Type B pancreatic cell (in vitro differentiated cells): ENCODE data around the gene CERS4. TPM values are rescaled to one million over a fixed set of nuclear protein-coding genes. Genes with fewer than 3 reads are reported as not detected.
A peak's percentile ranks its signal among the peaks of the same experiment; 100 is the strongest.
"Not testable (repeated sequence)": the region's sequence is repeated elsewhere in the genome, so short reads cannot be mapped to it uniquely, and the experiment has no call there.

ENCODE experiments used
- DNase-seq: peaks from one replicate; pipeline ENCODE4 v3.0.0; 2021; ENCODE audit warnings: mixed read lengths; ENCODE audit not compliant: unreplicated experiment; ENCODE audit errors: extremely low spot score
- H3K27ac Mint-ChIP-seq: 2 replicates; pipeline ENCODE4 v1.8.0; 2021; ENCODE audit warnings: mild to moderate bottlenecking, mixed read lengths
- H3K27me3 Mint-ChIP-seq: 2 replicates; pipeline ENCODE4 v1.8.0; 2021; ENCODE audit warnings: mixed read lengths
- H3K36me3 Mint-ChIP-seq: 2 replicates; pipeline ENCODE4 v1.8.0; 2021; ENCODE audit warnings: mixed read lengths
- H3K4me1 Mint-ChIP-seq: one replicate; pipeline ENCODE4 v1.8.0; 2021; ENCODE audit warnings: mixed read lengths; ENCODE audit not compliant: unreplicated experiment
- H3K4me3 Mint-ChIP-seq: 2 replicates; pipeline ENCODE4 v1.8.0; 2021; ENCODE audit warnings: mild to moderate bottlenecking, mixed read lengths
- H3K9me3 Mint-ChIP-seq: 2 replicates; pipeline ENCODE4 v1.8.0; 2021; ENCODE audit warnings: mixed read lengths
- total RNA-seq: library from RNA; stranded (reverse); gene quantifications from 2 replicates; pipeline ENCODE4 v1.2.1, GENCODE V29; 2021; ENCODE audit warnings: low replicate concordance
- TF ChIP-seq, protein P1 (sequence below): fragments of 200-600 bp; sonication (generic); conservative IDR thresholded peaks from 2 replicates; pipeline ENCODE4 v1.5.0; 2021; ENCODE audit warnings: antibody characterized with exemption, mild to moderate bottlenecking

CERS4 gene
- total RNA-seq, 1 donor from 2014 or later: 52.8 TPM

DNA sequence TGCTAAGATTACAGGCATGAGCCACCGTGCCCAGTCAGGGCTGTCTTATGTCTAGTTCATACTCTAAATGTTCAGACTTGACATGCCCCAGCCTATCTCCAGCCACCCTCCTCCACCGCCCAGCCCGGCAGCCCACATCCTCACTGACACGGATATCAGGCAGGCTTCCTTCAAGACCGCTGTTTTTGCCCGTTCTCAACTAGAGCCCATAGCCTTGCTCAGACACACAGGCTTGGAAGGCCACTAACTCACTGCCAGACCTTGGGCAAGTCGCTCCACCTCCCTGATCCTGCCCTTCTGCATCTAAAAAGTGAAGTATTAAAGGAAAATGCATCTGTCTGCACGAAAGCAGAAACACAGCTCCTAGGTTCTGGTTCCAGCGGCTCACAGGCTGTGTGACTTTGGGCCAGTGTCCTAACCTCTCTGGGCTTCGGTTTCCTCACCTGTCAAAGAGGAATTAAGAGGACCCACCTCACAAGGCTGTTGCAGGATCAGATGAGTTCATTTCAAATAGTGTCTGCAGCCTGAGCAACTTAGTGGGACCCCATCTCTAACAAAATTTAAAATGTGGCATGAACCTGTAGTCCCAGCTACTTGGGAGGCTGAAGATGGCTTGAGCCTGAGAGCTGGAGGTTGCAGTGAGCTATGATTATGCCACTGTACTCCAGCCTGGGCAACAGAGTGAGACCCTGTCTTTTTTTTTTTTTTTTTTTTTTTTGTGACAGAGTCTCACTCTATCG lies 14.5 kb upstream of the CERS4 start:
- no peak overlapping the region for H3K27ac Mint-ChIP-seq
- H3K9me3 Mint-ChIP-seq: no peaks in the 10 kb centered on the region
- TF ChIP-seq, protein P1, sequence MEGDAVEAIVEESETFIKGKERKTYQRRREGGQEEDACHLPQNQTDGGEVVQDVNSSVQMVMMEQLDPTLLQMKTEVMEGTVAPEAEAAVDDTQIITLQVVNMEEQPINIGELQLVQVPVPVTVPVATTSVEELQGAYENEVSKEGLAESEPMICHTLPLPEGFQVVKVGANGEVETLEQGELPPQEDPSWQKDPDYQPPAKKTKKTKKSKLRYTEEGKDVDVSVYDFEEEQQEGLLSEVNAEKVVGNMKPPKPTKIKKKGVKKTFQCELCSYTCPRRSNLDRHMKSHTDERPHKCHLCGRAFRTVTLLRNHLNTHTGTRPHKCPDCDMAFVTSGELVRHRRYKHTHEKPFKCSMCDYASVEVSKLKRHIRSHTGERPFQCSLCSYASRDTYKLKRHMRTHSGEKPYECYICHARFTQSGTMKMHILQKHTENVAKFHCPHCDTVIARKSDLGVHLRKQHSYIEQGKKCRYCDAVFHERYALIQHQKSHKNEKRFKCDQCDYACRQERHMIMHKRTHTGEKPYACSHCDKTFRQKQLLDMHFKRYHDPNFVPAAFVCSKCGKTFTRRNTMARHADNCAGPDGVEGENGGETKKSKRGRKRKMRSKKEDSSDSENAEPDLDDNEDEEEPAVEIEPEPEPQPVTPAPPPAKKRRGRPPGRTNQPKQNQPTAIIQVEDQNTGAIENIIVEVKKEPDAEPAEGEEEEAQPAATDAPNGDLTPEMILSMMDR: no peak
- H3K36me3 Mint-ChIP-seq: no peaks in the 10 kb centered on the region
- no peak for DNase-seq
- H3K4me1 Mint-ChIP-seq: peaks cover 11% of the 10 kb centered on the region
- no peak overlapping the region for H3K4me3 Mint-ChIP-seq
- no peaks in the 10 kb centered on the region for H3K27me3 Mint-ChIP-seq

DNA sequence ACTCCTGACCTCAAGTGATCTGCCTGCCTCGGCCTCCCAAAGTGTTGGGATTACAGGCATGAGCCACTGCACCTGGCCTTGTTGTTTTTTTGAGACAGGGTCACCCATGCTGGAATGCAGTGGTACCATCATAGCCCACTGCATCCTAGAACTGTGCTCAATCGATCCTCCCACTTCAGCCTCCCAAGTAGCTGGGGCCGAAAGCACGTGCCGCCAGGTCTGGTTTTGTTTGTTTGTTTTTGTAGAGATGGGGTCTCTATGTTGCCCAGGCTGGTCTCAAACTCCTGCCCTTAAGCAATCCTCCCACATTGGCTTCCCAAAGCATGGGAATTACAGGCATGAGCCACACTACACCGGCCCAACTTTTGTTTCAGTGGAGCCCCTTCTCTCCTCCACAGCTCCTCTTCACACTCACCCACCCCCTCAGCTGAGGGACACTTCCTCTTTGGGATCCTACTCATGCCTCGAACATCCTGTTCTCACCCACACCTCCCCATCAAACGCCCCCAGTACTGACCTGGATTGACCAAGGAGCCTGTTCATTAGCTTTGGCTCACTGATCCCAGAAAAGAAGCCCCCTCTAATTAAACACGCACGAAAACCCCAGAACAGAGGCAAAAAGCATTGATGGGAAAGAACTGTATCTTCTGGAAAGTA lies 12.8 kb upstream of the CERS4 start:
- H3K4me1 Mint-ChIP-seq: peaks cover 11% of the 10 kb centered on the region
- no peaks in the 10 kb centered on the region for H3K36me3 Mint-ChIP-seq
- no peak overlapping the region for H3K27ac Mint-ChIP-seq
- H3K9me3 Mint-ChIP-seq: no peaks in the 10 kb centered on the region
- TF ChIP-seq, protein P1: no peak
- H3K4me3 Mint-ChIP-seq: no peak overlapping the region
- no peak for DNase-seq
- H3K27me3 Mint-ChIP-seq: no peaks in the 10 kb centered on the region

DNA sequence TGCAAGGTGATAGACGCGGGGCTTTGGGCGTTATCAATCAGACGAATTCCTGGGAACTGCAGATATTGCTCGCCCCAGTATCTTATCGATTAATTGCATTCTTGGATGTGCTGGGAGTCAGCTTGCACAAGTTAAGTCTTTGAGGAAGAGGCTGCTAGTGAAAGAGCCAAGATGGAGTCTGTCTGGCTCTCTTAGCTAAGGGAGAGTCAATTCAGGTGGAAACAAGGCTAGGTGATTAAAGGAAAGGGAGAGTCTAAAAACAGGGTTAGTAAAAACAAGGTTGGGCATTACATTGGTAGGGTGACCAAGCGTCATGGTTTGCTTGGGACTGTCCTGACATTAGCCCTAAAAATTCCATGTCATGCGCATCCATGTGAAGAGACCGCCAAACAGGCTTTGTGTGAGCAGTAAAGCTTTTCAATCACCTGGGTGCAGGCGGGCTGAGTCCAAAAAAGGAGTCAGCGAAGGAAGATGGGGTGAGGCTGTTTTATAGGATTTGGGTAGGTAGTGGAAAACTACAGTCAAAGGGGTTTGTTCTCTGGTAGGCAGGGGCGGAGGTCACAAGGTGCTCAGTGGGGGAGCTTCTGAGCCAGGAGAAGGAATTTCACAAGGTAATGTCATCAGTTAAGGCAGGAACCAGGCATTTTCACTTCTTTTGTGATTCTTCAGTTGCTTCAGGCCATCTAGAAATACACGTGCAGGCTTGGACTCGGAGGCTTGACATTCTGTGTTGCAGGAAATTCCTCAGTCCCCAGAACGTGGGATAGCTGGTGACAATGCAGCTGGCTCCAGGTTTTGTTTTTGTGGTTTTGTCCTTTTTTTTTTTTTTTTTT lies 5.7 kb upstream of the CERS4 start:
- not testable (repeated sequence) for H3K4me1 Mint-ChIP-seq, H3K9me3 Mint-ChIP-seq, DNase-seq, H3K36me3 Mint-ChIP-seq, H3K27me3 Mint-ChIP-seq
- Mint-ChIP-seq H3K27ac (peak overlapping the region; percentile 73), H3K4me3 (peak overlapping the region; percentile 52)

DNA sequence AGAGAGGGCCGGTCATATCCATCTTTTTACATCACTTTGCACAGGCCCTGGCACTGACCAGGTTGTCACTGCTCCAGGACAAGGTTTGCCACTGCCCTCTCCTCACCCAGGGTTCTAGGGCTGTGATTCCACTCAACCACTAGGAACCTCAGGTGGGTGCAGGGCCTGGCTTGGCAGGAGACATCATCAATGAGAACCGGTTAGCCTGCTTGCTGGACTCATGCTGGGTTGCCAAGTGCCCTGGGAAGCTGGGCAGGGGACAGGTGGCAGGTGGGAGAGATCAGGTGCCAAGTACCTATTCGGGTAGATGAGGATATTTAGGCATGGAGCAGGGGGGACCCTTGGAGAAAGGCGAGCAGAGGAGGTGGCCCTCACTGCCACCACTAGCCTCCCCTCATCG lies 4.2 kb upstream of the CERS4 start:
- H3K4me1 Mint-ChIP-seq: peaks cover 11% of the 10 kb centered on the region
- no peak for DNase-seq
- H3K27ac Mint-ChIP-seq: peak overlapping the region; percentile 39
- no peak overlapping the region for H3K4me3 Mint-ChIP-seq
- H3K36me3 Mint-ChIP-seq: peaks cover under 1% of the 10 kb centered on the region
- TF ChIP-seq, protein P1: no peak
- no peaks in the 10 kb centered on the region for H3K9me3 Mint-ChIP-seq
- peaks cover 4% of the 10 kb centered on the region for H3K27me3 Mint-ChIP-seq

DNA sequence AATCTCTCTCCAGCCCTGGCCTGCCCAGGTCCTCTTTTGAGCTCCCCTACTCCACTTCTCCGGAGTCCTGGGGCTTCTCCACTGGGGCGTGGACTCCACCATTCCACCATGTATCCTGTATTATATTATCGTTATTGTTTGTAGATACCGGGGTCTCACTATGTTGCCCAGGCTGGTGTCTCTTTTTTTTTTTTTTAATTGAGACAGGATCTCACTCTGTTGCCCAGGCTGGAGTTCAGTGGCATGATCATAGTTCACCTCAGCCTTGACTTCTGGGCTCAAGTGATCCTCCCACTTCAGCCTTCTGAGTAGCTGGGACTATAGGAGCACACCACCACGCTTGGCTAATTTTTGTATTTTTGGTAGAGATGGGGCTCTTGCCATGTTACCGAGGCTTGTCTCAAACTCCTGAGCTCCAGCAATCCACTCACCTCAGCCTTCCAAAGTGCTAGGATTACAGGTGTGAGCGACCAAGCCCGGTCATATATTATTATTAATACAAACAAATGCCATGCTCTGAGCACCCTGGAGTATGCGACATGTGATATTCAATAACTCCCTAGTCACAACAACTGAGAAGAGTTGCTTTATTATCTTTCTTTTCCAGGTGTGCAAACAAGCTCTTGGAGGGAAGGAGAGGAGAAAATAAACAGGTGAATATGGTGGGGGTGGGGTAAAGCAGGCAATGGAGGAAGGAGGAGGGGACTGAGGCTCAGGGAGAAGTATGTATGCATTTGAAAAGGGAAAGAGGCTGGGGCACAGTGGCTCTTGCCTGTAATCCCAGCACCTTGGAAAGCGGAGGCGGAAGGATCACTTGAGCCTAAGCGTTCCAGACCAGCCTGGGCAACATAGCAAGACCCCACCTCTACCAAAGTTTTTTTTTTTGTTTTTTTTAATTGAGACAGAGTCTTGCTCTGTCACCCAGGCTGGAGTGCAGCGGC lies 2.8 kb upstream of the CERS4 start:
- no peak for DNase-seq
- peaks cover 4% of the 10 kb centered on the region for H3K27me3 Mint-ChIP-seq
- H3K27ac Mint-ChIP-seq: peak overlapping the region; percentile 15
- H3K36me3 Mint-ChIP-seq: peaks cover 5% of the 10 kb centered on the region
- TF ChIP-seq, protein P1: no peak
- no peaks in the 10 kb centered on the region for H3K9me3 Mint-ChIP-seq
- peaks cover 16% of the 10 kb centered on the region for H3K4me1 Mint-ChIP-seq
- peak overlapping the region; percentile 48 for H3K4me3 Mint-ChIP-seq

DNA sequence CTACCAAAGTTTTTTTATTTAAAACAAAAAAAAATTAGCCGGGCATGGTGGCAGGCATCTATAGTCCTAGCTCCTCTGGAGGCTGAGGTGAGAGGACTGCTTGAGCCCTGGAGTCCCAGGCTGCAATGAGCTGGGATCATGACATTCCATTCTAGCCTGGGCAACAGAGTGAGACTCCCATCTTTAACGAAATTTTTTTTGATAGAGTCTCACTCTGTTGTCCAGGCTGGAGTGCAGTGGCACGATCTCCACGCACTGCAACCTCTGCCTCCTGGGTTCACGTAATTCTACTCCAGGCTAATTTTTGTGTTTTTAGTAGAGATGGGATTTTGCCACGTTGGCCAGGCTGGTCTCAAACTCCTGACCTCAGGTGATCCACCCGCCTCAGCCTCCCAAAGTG lies 1.8 kb upstream of the CERS4 start:
- H3K4me3 Mint-ChIP-seq, H3K36me3 Mint-ChIP-seq, H3K27me3 Mint-ChIP-seq, H3K9me3 Mint-ChIP-seq, DNase-seq, H3K27ac Mint-ChIP-seq: not testable (repeated sequence)
- peaks cover 23% of the 10 kb centered on the region for H3K4me1 Mint-ChIP-seq
